GM23338 (cell line): ENCODE data around the gene FBXO11.

Experiments used
- CREB1 ChIP-seq: fragments of 250-450 bp; sonication (Bioruptor Pico); IDR thresholded peaks from 2 replicates; pipeline ENCODE4 v1.5.0; 2020; ENCODE audit warnings: low read depth, mild to moderate bottlenecking, moderate library complexity
- EZH2 ChIP-seq: fragments of 200-600 bp; sonication (generic); IDR thresholded peaks from one replicate; pipeline ENCODE4 v1.8.0; 2017; ENCODE audit warnings: antibody characterized with exemption, mild to moderate bottlenecking, low read depth; ENCODE audit not compliant: unreplicated experiment
- EZH2phosphoT487 ChIP-seq: fragments of 200-600 bp; sonication (generic); IDR thresholded peaks from one replicate; pipeline ENCODE4 v1.8.1; 2018; ENCODE audit warnings: antibody characterized with exemption; ENCODE audit not compliant: unreplicated experiment
- JUNB ChIP-seq: IDR thresholded peaks from one replicate; pipeline ENCODE4 v1.6.1; 2016; ENCODE audit warnings: antibody characterized with exemption; ENCODE audit not compliant: unreplicated experiment
- NANOG ChIP-seq: IDR thresholded peaks from 2 replicates; pipeline ENCODE4 v1.6.1; 2016; ENCODE audit warnings: antibody characterized with exemption, borderline replicate concordance
- POLR2AphosphoS5 ChIP-seq: IDR thresholded peaks from 2 replicates; pipeline ENCODE4 v1.6.1; 2016; ENCODE audit warnings: antibody characterized with exemption, low read depth
- ZNF114 ChIP-seq: fragments of 250-450 bp; sonication (Bioruptor Pico); IDR thresholded peaks from 2 replicates; pipeline ENCODE4 v1.5.0; 2020; ENCODE audit warnings: mild to moderate bottlenecking, moderate library complexity
- TF ChIP-seq, protein P1 (sequence below), 2 experiments: fragments of 200-600 bp in 1 of 2; sonication (generic) in 1 of 2; conservative IDR thresholded peaks; 2 replicates each; pipeline versions ENCODE4 v1.5.1 to v1.6.1; 2016 to 2017; ENCODE audit warnings: antibody characterized with exemption in 2 of 2, low read depth in 2 of 2, mild to moderate bottlenecking in 2 of 2, moderate library complexity in 1 of 2
- TF ChIP-seq, protein P2 (sequence below): IDR thresholded peaks from one replicate; pipeline ENCODE4 v1.6.1; 2018; ENCODE audit warnings: antibody characterized with exemption; ENCODE audit not compliant: unreplicated experiment
- TF ChIP-seq, protein P3 (sequence below): IDR thresholded peaks from 2 replicates; pipeline ENCODE4 v1.6.1; 2016; ENCODE audit warnings: antibody characterized with exemption
- TF ChIP-seq, protein P4 (sequence below): fragments of 250-450 bp; sonication (Bioruptor Pico); IDR thresholded peaks from 2 replicates; pipeline ENCODE4 v1.5.0; 2020; ENCODE audit warnings: mild to moderate bottlenecking, moderate library complexity

DNA sequence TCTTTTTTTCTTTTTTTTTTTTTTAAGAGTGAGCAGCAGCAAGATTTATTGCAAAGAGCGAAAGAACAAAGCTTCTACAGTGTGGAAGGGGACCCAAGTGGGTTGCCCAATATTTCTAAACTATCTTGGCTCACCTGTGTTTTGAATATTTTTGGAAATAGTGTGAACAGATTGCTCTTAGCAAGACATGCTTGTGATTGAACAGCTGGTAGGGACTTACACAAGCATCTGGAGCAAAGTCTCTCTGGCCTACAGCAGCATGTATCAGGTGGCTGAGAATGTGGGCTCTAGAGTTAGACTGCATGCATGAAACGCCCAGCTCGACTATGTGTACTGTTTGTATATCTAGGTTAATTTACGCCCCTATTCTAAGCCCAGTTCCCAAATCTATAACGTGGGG lies 40.3 kb upstream of the FBXO11 start:
- TF ChIP-seq, protein P1, sequence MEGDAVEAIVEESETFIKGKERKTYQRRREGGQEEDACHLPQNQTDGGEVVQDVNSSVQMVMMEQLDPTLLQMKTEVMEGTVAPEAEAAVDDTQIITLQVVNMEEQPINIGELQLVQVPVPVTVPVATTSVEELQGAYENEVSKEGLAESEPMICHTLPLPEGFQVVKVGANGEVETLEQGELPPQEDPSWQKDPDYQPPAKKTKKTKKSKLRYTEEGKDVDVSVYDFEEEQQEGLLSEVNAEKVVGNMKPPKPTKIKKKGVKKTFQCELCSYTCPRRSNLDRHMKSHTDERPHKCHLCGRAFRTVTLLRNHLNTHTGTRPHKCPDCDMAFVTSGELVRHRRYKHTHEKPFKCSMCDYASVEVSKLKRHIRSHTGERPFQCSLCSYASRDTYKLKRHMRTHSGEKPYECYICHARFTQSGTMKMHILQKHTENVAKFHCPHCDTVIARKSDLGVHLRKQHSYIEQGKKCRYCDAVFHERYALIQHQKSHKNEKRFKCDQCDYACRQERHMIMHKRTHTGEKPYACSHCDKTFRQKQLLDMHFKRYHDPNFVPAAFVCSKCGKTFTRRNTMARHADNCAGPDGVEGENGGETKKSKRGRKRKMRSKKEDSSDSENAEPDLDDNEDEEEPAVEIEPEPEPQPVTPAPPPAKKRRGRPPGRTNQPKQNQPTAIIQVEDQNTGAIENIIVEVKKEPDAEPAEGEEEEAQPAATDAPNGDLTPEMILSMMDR (conservative IDR thresholded peaks at IDR 0.05; ENCODE audit: low read depth in 2 of 2), result no peak
- no peak for TF ChIP-seq EZH2phosphoT487
- TF ChIP-seq CREB1, result no peak
- TF ChIP-seq POLR2AphosphoS5, result no peak
- TF ChIP-seq, protein P2, sequence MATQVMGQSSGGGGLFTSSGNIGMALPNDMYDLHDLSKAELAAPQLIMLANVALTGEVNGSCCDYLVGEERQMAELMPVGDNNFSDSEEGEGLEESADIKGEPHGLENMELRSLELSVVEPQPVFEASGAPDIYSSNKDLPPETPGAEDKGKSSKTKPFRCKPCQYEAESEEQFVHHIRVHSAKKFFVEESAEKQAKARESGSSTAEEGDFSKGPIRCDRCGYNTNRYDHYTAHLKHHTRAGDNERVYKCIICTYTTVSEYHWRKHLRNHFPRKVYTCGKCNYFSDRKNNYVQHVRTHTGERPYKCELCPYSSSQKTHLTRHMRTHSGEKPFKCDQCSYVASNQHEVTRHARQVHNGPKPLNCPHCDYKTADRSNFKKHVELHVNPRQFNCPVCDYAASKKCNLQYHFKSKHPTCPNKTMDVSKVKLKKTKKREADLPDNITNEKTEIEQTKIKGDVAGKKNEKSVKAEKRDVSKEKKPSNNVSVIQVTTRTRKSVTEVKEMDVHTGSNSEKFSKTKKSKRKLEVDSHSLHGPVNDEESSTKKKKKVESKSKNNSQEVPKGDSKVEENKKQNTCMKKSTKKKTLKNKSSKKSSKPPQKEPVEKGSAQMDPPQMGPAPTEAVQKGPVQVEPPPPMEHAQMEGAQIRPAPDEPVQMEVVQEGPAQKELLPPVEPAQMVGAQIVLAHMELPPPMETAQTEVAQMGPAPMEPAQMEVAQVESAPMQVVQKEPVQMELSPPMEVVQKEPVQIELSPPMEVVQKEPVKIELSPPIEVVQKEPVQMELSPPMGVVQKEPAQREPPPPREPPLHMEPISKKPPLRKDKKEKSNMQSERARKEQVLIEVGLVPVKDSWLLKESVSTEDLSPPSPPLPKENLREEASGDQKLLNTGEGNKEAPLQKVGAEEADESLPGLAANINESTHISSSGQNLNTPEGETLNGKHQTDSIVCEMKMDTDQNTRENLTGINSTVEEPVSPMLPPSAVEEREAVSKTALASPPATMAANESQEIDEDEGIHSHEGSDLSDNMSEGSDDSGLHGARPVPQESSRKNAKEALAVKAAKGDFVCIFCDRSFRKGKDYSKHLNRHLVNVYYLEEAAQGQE, result no peak
- TF ChIP-seq JUNB, result no peak
- no peak for TF ChIP-seq EZH2
- TF ChIP-seq NANOG, result no peak
- no peak for TF ChIP-seq ZNF114 (CRISPR knock-in tag)
- TF ChIP-seq, protein P3, sequence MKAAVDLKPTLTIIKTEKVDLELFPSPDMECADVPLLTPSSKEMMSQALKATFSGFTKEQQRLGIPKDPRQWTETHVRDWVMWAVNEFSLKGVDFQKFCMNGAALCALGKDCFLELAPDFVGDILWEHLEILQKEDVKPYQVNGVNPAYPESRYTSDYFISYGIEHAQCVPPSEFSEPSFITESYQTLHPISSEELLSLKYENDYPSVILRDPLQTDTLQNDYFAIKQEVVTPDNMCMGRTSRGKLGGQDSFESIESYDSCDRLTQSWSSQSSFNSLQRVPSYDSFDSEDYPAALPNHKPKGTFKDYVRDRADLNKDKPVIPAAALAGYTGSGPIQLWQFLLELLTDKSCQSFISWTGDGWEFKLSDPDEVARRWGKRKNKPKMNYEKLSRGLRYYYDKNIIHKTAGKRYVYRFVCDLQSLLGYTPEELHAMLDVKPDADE, result no peak
- TF ChIP-seq, protein P4, sequence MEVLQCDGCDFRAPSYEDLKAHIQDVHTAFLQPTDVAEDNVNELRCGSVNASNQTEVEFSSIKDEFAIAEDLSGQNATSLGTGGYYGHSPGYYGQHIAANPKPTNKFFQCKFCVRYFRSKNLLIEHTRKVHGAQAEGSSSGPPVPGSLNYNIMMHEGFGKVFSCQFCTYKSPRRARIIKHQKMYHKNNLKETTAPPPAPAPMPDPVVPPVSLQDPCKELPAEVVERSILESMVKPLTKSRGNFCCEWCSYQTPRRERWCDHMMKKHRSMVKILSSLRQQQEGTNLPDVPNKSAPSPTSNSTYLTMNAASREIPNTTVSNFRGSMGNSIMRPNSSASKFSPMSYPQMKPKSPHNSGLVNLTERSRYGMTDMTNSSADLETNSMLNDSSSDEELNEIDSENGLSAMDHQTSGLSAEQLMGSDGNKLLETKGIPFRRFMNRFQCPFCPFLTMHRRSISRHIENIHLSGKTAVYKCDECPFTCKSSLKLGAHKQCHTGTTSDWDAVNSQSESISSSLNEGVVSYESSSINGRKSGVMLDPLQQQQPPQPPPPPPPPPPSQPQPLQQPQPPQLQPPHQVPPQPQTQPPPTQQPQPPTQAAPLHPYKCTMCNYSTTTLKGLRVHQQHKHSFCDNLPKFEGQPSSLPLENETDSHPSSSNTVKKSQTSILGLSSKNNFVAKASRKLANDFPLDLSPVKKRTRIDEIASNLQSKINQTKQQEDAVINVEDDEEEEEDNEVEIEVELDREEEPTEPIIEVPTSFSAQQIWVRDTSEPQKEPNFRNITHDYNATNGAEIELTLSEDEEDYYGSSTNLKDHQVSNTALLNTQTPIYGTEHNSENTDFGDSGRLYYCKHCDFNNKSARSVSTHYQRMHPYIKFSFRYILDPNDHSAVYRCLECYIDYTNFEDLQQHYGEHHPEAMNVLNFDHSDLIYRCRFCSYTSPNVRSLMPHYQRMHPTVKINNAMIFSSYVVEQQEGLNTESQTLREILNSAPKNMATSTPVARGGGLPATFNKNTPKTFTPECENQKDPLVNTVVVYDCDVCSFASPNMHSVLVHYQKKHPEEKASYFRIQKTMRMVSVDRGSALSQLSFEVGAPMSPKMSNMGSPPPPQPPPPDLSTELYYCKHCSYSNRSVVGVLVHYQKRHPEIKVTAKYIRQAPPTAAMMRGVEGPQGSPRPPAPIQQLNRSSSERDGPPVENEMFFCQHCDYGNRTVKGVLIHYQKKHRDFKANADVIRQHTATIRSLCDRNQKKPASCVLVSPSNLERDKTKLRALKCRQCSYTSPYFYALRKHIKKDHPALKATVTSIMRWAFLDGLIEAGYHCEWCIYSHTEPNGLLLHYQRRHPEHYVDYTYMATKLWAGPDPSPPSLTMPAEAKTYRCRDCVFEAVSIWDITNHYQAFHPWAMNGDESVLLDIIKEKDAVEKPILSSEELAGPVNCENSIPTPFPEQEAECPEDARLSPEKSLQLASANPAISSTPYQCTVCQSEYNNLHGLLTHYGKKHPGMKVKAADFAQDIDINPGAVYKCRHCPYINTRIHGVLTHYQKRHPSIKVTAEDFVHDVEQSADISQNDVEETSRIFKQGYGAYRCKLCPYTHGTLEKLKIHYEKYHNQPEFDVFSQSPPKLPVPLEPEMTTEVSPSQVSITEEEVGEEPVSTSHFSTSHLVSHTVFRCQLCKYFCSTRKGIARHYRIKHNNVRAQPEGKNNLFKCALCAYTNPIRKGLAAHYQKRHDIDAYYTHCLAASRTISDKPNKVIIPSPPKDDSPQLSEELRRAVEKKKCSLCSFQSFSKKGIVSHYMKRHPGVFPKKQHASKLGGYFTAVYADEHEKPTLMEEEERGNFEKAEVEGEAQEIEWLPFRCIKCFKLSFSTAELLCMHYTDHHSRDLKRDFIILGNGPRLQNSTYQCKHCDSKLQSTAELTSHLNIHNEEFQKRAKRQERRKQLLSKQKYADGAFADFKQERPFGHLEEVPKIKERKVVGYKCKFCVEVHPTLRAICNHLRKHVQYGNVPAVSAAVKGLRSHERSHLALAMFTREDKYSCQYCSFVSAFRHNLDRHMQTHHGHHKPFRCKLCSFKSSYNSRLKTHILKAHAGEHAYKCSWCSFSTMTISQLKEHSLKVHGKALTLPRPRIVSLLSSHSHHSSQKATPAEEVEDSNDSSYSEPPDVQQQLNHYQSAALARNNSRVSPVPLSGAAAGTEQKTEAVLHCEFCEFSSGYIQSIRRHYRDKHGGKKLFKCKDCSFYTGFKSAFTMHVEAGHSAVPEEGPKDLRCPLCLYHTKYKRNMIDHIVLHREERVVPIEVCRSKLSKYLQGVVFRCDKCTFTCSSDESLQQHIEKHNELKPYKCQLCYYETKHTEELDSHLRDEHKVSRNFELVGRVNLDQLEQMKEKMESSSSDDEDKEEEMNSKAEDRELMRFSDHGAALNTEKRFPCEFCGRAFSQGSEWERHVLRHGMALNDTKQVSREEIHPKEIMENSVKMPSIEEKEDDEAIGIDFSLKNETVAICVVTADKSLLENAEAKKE (CRISPR knock-in tag), result no peak
